Activated effector memory CD4-positive, alpha-beta T cell treated with anti-CD3 and anti-CD28 coated beads, Interleukin-2, amount 50 U/mL, for 16 hours (primary cell): ENCODE measurements around the gene PERM1.

Experiments
- DNase-seq: peaks from one replicate; pipeline ENCODE4 v3.0.0-alpha.2; 2020

PERM1 gene

GRCh38 chr1:930633-931138 lies 51.2 kb downstream of the PERM1 start:
- DNase-seq, result no peak

- no peak for DNase-seq
Measured at GRCh38 chr1:929712-930632, 51.9 kb downstream of the PERM1 start.

- DNase-seq, result no peak
Measured at GRCh38 chr1:928825-929661, 52.9 kb downstream of the PERM1 start.

- no peak for DNase-seq
Measured at GRCh38 chr1:927748-928147, 54.1 kb downstream of the PERM1 start.

GRCh38 chr1:927234-927633 lies 54.7 kb downstream of the PERM1 start:
- DNase-seq, result no peak

- DNase-seq, result no peak
Measured at GRCh38 chr1:925561-926421, 56.1 kb downstream of the PERM1 start.
